ENCODE measurements around the gene SHKBP1.
"Not testable (repeated sequence)": the region's sequence is repeated elsewhere in the genome, so short reads cannot be mapped to it uniquely, and the experiment has no call there.

SHKBP1 gene

GRCh38 chr19:40585241-40585981 is 8.7 kb downstream of the SHKBP1 start:
- peak; percentile 28 for DNase-seq (ENCODE audit: low spot score)

- no peak for DNase-seq (ENCODE audit: low spot score)
These were observed 9.3 kb downstream of the SHKBP1 start for GRCh38 chr19:40585982-40586422.

- no peak for DNase-seq (ENCODE audit: low spot score)
These were observed 9.9 kb downstream of the SHKBP1 start for GRCh38 chr19:40586611-40587010.

- no peak for DNase-seq (ENCODE audit: low spot score)
These were observed 11.6 kb downstream of the SHKBP1 start for GRCh38 chr19:40588110-40588854.

- no peak for DNase-seq (ENCODE audit: low spot score)
These were observed 12.4 kb downstream of the SHKBP1 start for GRCh38 chr19:40588926-40589569.

GRCh38 chr19:40589591-40590429 is 13.1 kb downstream of the SHKBP1 start:
- DNase-seq (ENCODE audit: low spot score) = no peak

GRCh38 chr19:40590464-40591265 is 14.0 kb downstream of the SHKBP1 start:
- DNase-seq (ENCODE audit: low spot score) = no peak

GRCh38 chr19:40591724-40592123 is 15.1 kb downstream of the SHKBP1 start:
- DNase-seq (ENCODE audit: low spot score) = not testable (repeated sequence)

- DNase-seq (ENCODE audit: low spot score) = peak; percentile 46
These were observed 15.5 kb downstream of the SHKBP1 start for GRCh38 chr19:40592170-40592569.

GRCh38 chr19:40594255-40594654 is 17.6 kb downstream of the SHKBP1 start:
- DNase-seq (ENCODE audit: low spot score) = peak; percentile 38

GRCh38 chr19:40594657-40595091 is 18.0 kb downstream of the SHKBP1 start:
- DNase-seq (ENCODE audit: low spot score) = peak; percentile 61

GRCh38 chr19:40596608-40597328 is 20.1 kb downstream of the SHKBP1 start:
- peak; percentile 89 for DNase-seq (ENCODE audit: low spot score)

GRCh38 chr19:40597329-40597838 is 20.7 kb downstream of the SHKBP1 start:
- no peak for DNase-seq (ENCODE audit: low spot score)

GRCh38 chr19:40598121-40598917 is 21.6 kb downstream of the SHKBP1 start:
- DNase-seq (ENCODE audit: low spot score) = peak; percentile 83

- DNase-seq (ENCODE audit: low spot score) = no peak
These were observed 22.2 kb downstream of the SHKBP1 start for GRCh38 chr19:40598918-40599307.

GRCh38 chr19:40599331-40599901 is 22.7 kb downstream of the SHKBP1 start:
- DNase-seq (ENCODE audit: low spot score) = no peak

GRCh38 chr19:40599902-40600569 is 23.4 kb downstream of the SHKBP1 start:
- DNase-seq (ENCODE audit: low spot score) = no peak

- DNase-seq (ENCODE audit: low spot score) = no peak
These were observed 24.0 kb downstream of the SHKBP1 start for GRCh38 chr19:40600570-40601133.

Measured in AG08395 (cell line).